T47D (cell line): ENCODE measurements around the gene DCAKD.

ENCODE experiments used
- DNase-seq, 2 experiments: peaks; one replicate each; pipeline versions ENCODE4 v3.0.0 to v3.0.0-alpha.2; 2011 to 2012; ENCODE audit warnings: low read depth in 1 of 2, low spot score in 1 of 2
- JUND ChIP-seq: IDR thresholded peaks from 2 replicates; pipeline ENCODE4 v1.6.1; 2012; ENCODE audit warnings: low read depth
- in situ Hi-C: cut with HindIII; loops from 2 replicates; pipeline ENCODE4 v1.10.0; 2016; ENCODE audit warnings: low sequenced_read_pairs, low pct_unique_long_range_greater_than_20kb

DCAKD gene

DNA sequence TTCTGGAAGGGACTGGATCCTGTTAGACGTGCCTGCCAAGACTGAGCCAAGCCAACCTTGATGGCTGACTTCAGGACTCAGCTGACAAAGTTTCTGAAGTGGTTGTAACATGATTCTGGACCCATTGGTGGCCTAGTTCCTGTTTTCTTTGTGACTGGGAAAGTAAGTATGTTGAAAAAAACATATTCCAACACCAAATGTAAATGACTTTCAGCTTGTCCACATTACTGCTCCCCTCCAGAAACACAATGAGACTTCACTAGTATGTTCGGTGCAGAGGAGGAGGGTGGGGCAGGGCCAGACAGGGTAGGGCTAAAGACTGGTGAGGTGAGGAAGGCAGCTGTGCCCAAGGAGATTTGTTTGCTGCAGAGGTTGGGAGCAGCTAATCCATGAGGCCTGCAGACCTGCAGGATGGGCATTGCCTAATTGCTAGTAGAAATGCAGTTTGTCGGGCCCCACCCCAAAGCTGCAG lies 36.1 kb upstream of the DCAKD start:
- DNase-seq, result no peak
- TF ChIP-seq JUND, result no peak
- in situ Hi-C loops, result no loop called here

DNA sequence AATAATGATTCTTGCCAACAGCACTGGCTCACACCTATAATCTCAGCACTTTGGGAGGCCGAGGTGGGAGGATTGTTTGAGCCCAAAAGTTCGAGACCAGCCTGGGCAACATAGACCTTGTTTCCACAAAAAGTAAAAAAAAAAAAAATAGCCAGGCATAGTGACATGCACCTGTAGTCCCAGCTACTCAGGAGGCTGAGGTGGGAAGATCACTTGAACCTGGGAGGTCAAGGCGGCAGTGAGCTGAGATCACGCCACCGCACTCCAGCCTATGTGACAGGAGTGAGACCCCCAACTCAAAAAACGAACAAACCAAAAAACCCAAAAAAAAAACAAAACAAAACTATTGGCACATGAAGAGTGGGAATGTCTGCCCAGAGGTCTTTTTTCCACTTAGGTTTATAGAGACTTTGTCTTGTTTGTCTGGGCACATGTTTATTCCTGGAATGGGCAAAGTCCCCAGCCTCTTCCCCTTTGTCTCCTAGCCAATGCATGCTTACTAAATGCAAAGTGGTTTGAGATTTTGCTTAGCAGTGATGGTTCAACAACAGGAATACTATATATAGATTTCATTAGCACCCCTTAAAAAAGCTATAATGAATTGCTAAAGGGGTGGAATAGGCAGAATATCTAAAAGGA lies 35.6 kb upstream of the DCAKD start:
- DNase-seq, result no peak
- TF ChIP-seq JUND, result no peak
- in situ Hi-C loops, result no loop called here

DNA sequence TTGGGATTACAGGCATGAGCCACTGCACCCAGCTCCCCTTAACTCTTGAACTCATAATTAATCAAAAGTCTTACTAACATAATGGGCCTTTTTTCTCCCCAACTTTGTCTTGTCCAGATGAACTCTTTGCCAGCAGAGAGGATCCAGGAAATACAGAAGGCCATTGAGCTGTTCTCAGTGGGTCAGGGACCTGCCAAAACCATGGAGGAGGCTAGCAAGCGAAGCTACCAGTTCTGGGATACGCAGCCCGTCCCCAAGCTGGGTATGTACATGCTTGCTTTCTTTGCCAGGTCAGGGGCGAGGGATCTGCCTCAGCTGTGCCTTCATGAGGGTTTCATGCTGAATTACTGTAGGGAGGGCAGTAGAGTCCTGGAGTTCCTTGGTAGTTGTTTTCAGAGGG lies 35.0 kb upstream of the DCAKD start:
- no peak for TF ChIP-seq JUND
- no peak for DNase-seq
- in situ Hi-C loops, result no loop called here

DNA sequence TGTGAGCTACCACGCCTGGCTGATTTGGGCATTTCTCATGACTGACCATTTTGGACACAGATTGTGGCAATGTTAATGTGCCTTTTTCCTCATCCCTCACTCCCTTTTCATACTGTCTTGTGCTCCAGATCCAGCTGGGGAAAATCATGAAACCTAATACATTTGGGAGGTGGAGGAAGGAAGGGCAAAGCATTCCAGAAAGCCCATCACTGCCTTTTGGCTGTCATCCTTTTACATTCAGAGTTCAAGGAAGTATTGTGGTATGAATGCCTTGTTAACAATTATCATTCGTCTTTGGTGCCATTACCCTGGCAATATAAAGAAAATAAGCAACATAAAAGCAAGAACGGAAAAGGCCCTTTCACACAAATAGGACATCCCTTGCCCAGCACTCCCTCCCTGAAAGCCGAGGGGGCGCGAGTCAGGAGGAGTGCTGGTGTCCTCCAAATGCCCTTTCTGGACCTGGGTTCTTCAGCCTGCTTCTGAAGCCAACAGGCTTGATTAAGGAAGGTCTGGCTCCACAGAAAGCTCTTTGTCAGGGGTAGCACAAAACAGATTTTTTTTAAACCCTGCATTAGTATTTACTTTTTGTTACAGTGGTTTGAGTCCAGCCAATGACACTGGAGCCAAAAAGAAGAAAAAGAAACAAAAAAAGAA lies 29.7 kb upstream of the DCAKD start:
- no peak for DNase-seq
- TF ChIP-seq JUND, result no peak
- in situ Hi-C loops, result no loop called here

DNA sequence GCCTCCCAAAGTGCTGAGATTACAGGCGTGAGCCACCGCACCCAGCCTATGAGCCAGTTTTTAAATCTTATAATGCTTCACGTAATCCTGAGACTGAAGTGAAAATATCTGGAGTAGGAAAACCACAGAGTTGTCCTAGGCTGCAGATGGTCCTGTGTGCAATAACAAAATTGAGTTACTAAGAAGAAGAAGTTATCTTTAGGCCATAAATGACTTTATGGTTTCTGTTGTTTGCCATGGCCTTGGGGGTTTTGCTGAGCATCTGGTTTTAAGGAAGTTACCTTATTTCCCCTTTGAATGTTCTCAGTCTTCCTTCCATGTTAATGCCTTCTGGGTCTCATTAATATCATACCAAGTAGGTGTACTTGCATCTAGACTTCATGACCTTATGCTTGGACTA lies 26.2 kb upstream of the DCAKD start:
- no peak for TF ChIP-seq JUND
- in situ Hi-C loops, result no loop called here
- DNase-seq, result peak in 1 of 2 experiments; percentile 30

DNA sequence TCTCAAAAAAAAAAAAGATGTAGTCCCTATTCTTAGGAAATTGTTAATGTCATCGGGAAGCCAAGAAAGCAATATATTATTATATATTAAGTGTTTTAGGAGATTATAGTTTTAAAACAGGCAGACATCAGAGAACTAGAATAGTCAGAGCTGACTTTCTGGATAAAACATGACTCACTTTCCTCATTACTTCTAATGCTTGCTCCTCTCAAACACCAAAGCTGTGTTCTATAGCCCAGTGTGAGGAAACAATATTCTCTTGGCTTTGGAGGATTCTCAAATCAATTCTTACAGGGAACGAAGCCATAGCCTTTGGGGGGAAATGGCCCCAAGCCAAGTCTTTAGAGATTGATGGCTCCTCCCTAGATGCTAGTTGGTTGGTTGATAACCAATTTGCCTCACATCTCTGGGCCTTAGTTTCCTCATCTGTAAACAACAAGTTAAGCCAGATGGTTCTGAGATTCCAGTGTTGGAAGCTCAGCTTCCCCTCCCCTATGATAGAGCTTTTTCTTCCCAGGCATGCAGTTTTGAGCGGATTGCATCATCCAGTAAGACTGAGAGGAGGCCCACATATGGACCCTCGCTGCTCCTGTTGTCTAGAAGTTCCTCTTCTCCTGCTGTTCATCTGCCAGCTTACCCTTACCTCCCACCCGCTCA lies 22.1 kb upstream of the DCAKD start:
- no peak for DNase-seq
- in situ Hi-C loops, result no loop called here
- no peak for TF ChIP-seq JUND

DNA sequence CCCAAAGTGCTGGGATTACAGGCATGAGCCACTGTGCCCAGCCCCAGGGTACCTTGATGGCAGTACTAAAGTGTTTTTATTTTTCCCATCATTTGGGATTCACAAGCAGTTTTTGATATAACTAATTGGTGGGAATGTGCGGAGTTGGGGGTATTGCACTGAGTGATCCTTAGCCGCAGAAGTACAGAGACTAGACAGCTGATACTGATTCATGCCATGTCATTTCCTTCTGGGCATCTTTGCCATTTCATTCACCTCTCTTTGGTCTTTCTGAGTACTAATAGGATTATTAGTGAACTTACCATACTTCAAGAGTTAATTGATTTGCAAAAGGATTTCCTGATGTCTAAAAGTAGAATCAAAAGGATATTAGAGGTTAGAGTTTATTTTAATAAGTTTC lies 19.4 kb upstream of the DCAKD start:
- DNase-seq, result no peak
- in situ Hi-C loops, result no loop called here
- TF ChIP-seq JUND, result no peak

DNA sequence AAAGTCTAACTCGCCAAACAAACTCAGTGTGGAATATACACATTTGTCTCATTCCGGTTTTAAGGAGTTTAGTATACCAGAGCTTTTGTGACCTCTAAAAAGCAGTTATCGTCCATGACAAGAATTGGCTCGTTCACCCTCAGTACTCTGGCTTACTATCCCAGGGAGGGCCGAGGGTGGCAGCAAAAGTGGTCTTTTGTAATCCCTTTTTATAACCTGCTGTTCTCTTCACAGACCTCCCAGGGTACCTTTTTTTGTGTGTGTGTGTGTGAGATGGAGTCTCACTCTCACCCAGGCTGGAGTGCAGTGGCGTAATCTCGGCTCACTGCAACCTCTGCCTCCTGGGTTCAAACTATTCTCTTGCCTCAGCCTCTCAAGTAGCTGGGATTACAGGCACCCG lies 18.6 kb upstream of the DCAKD start:
- in situ Hi-C loops, result no loop called here
- no peak for TF ChIP-seq JUND
- no peak for DNase-seq

DNA sequence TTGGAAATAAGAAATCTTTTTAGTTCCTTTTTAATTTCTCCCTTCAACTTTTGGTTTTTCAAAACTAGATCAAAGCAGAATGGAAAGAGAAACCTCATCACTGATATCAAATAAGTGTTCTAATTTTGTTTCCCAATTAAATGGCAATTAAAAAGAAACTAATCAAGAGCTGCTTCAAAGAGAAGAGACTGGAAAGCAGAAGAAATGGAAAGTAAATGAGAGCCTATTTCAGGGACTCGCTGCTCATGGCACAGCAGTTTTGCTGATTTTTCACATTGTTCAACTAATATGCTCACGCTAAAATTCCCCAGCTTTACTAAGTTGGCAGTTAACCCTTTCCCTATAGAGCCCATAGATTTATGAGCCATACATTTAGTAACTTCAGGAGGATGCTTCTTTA lies 16.2 kb upstream of the DCAKD start:
- in situ Hi-C loops, result no loop called here
- DNase-seq, result no peak
- TF ChIP-seq JUND, result no peak

DNA sequence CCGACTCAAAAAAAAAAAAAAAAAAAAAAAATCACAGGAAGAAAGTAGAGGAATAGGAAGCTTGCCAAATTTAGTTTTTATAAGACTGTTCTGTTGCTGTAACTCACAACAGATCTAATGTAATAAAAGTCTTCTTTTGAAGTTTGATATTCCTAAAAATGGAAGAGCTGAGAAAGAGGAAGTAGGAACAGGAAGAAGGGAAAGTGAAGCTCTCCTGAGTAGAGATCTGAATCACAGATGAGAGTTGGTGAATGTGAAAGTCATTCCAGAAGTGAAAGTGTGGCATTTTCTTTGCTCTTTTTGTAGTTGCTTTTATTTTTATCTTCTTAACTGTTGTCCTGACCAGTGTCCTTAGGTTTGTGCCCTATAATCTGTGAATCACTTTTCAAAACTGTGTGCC lies 11.8 kb upstream of the DCAKD start:
- DNase-seq, result no peak
- TF ChIP-seq JUND, result no peak
- in situ Hi-C loops, result no loop called here

DNA sequence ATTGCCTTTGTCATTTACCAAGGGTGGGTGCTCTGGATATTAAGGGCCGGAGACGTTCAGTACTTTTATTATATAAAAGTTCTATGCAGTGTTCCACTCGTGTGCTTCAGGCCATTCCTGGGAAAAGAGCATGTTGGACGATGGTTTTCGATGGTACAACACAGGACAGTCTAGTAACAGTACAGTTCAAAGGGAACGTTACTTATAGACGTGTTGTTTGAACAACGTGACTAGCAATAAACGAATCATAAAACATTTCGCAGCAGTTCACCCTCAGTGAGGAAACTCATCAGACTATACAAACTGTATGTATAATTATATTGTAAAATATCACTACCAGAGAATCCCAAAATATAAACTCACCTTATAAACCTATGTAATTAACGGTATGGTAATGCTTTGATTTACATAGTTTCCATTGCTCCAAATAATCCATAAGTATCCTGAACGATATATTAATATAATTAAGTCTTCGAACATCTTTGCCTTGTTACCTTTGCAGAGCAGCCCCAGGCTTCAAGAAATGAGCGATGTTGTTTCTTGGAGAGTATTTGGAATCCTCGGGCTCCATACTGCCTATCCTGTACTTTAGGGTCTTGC lies 10.3 kb upstream of the DCAKD start:
- TF ChIP-seq JUND, result no peak
- in situ Hi-C loops, result no loop called here
- DNase-seq, result no peak

DNA sequence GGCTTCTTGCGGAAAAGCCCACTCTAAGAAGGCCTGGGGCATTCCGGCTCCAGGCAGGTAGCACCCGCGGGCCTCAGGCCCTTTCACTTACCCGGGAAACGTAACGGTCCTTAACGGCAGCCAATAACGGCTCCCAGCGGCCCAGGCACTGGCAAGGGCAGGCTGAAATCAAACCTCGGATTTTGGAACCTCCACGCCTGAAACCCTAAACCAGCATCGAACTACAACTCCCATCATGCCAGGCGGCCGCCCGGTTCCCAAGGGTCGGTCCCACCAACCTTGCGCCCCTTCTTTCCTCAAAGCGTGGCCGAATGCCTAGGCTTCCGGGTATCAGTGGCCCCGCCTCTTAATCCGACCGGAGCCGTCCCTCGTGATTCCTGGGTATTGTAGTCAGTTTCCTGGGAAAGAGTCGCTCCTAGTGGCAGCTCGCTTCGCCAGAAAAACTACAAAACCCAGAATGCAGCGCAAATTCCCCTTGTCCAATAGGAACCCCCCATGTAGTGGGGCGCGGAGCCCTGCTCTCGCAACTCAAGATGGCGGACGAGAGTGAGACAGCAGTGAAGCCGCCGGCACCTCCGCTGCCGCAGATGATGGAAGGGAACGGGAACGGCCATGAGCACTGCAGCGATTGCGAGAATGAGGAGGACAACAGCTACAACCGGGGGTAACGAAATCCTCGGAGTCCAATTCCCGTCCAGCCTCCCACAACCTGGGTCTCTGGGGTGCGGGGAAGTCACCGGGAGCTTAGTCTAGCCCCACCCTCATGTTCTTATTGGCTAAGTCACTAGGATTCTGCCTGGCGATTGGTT lies 9.6 kb upstream of the DCAKD start, which contains the start of gene NMT1:
TSS of gene NMT1 (plus strand) at position 521 of the 809 bp plus-strand sequence. CDS start at position 534, 13 bp downstream.
- no peak for TF ChIP-seq JUND
- in situ Hi-C loops, result no loop called here

DNA sequence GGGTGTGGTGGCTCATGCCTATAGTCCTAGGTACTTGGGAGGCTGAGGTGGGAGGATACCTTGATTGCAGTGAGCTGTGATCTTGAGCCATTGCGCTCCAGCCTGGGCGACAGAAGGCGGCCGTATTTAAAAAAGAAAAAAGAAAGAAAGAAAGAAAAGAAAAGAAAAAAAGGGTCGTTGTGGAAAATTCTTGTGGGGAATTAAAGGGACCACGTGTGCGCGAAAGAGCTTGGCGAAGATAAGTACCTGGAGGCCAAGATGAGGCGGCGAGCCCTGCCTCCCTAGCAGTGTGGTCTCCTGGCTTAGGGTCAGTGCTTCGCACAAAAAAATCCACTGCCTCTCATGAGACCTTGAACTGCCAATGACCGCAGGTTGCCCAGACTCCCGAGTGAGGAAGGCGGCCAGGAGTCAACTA lies 9.0 kb upstream of the DCAKD start:
- TF ChIP-seq JUND, result no peak
- in situ Hi-C loops, result no loop called here
- no peak for DNase-seq

More for the DNA sequence above, 9.6 kb upstream of the DCAKD start, which contains the start of gene NMT1:
- peak; percentile 98 to 100 for DNase-seq
